ENCODE results near the gene SHROOM2.

- no peak for TF ChIP-seq CTCF (conservative IDR thresholded peaks at IDR 0.05 in 1 of 2, IDR thresholded peaks at IDR 0.05 in 1 of 2; ENCODE audit: low read depth in 1 of 2, low read length in 2 of 2)
- TF ChIP-seq EZH2 (IDR thresholded peaks at IDR 0.05; ENCODE audit: low read length, missing control alignments), result no peak
Observed at GRCh38 chrX:9829308-9830267, 43.4 kb downstream of the SHROOM2 start.
